GM10266 (cell line): ENCODE results near the gene FTL.

ENCODE experiments used
- DNase-seq: peaks from one replicate; pipeline ENCODE4 v3.0.0; 2012; ENCODE audit errors: extremely low spot score
- CTCF ChIP-seq: IDR thresholded peaks from 2 replicates; pipeline ENCODE4 v1.5.1; 2012; ENCODE audit warnings: mild to moderate bottlenecking, low read depth; ENCODE audit not compliant: control insufficient read depth, insufficient read depth; ENCODE audit errors: missing control alignments

The FTL gene

GRCh38 chr19:48954595-48955307 lies 10.4 kb upstream of the FTL start, which contains the start of gene BAX:
TSS of gene BAX (plus strand) at chr19:48954875. CDS start at chr19:48954929, 54 bp downstream.
- DNase-seq = peak; percentile 98
- no peak for TF ChIP-seq CTCF

DNA sequence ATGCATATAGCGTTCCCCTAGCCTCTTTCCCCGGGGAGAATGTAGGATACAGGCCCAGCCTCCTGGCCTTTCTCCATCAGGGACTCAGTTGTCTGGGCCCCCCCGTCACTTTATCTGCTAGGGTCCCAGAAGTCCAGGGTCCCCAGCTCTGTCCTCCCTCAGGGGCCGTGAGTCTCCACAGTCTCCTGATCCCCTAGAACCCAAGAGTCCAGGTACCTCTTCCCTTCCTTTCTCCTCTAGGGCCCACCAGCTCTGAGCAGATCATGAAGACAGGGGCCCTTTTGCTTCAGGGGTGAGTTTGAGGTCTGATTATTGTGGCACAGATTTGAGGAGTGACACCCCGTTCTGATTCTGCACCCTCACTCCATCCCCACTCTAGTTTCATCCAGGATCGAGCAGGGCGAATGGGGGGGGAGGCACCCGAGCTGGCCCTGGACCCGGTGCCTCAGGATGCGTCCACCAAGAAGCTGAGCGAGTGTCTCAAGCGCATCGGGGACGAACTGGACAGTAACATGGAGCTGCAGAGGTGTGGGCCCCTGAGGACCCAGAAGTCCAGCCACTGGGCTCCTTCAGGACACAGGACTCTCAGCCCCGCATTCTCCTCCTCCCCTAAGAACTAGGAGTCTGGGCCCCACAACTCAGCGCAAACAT lies 9.7 kb upstream of the FTL start:
- TF ChIP-seq CTCF = no peak
- no peak for DNase-seq

DNA sequence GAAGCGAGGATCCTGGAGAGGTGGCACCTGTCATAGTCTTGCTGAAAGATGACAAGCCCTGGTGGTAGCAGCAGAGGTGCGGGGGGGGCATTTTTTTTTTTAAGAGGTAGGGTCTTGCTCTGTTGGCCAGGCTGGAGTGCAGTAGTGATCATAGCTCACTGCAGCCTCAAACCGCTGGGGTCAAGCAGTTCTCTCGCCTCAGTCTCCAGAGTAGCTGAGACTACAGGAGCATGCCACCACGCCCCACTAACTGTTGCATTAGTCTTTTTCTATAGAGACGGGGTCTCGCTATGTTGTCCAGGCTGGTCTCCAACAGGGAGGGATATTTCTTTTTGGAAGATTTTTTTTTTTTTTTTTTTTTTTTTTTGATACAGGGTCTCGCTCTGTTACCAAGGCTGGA lies 7.1 kb upstream of the FTL start:
- no peak for DNase-seq
- no peak for TF ChIP-seq CTCF

- DNase-seq = no peak
- TF ChIP-seq CTCF = no peak
These were observed 5.5 kb upstream of the FTL start for GRCh38 chr19:48959341-48960239.

DNA sequence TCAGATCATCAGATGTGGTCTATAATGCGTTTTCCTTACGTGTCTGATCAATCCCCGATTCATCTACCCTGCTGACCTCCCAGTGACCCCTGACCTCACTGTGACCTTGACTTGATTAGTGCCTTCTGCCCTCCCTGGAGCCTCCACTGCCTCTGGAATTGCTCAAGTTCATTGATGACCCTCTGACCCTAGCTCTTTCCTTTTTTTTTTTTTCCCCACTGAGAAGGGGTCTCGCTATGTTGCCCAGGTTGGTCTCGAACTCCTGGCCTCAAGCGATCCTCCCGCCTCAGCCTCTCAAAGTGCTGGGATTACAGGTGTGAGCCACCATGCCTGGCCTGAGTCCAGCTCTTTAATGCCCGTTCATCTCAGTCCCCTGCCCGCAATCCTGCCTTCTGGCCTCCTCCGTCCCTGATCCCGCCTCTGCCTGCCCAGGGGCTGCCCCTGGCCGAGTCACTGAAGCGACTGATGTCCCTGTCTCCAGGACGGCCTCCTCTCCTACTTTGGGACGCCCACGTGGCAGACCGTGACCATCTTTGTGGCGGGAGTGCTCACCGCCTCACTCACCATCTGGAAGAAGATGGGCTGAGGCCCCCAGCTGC lies 4.0 kb upstream of the FTL start:
- no peak for DNase-seq
- TF ChIP-seq CTCF = no peak

GRCh38 chr19:48961673-48962028 lies 3.5 kb upstream of the FTL start:
- DNase-seq = no peak
- no peak for TF ChIP-seq CTCF
